ENCODE data around the gene CLDN15. TPM values are rescaled to one million over a fixed set of nuclear protein-coding genes. Genes with fewer than 3 reads are reported as not detected.

Gene CLDN15
- total RNA-seq, 2 experiments from 2014 or later: 17.8 to 31.9 TPM

GRCh38 chr7:101212014-101212413 is 25.6 kb downstream of the CLDN15 start:
- Histone ChIP-seq H3K9me2 (ENCODE audit: insufficient read depth, low read length) (no peaks in the 10 kb centered on the region), H4K20me1 (ENCODE audit: insufficient read depth, low read length) (no peaks in the 10 kb centered on the region), H3K9me3 (ENCODE audit: low read length) (no peaks in the 10 kb centered on the region), H2AFZ (ENCODE audit: low read length) (no peak overlapping the region), H3K4me1 (ENCODE audit: insufficient read depth, low read length, poor library complexity, severe bottlenecking) (peaks cover 6% of the 10 kb centered on the region), H3K4me3 (ENCODE audit: low read depth, low read length, poor library complexity, severe bottlenecking) (no peak overlapping the region), H3K27ac (ENCODE audit: low read depth, low read length, poor library complexity, severe bottlenecking) (no peak overlapping the region), H3K36me3 (ENCODE audit: insufficient read depth, low read length) (no peaks in the 10 kb centered on the region), H3K4me2 (ENCODE audit: low read length) (no peak overlapping the region), H3K79me2 (ENCODE audit: insufficient read depth, low read depth, low read length) (no peaks in the 10 kb centered on the region)
- intact Hi-C loops (cut with micrococcal nuclease; ENCODE audit: unreplicated experiment): no loop called here
- no peak for DNase-seq (ENCODE audit: low spot score)
- POLR2A ChIA-PET: no interaction called here
- no peak for TF ChIP-seq EZH2phosphoT487 (IDR thresholded peaks at IDR 0.05; ENCODE audit: borderline replicate concordance, low read depth, low read length)
- TF ChIP-seq CTCF (conservative IDR thresholded peaks at IDR 0.05; ENCODE audit: low read length): no peak
- CTCF ChIA-PET (ENCODE audit: unreplicated experiment): no interaction called here
- no TSS peak for BruUV-seq (replicated peaks)

GRCh38 chr7:101211501-101211900 is 26.1 kb downstream of the CLDN15 start:
- no peaks in the 10 kb centered on the region for H3K79me2 ChIP-seq (ENCODE audit: insufficient read depth, low read depth, low read length)
- DNase-seq (ENCODE audit: low spot score): no peak

GRCh38 chr7:101210143-101210542 is 27.5 kb downstream of the CLDN15 start:
- ChIA-PET CTCF (ENCODE audit: unreplicated experiment) (no interaction called here), POLR2A (no interaction called here)
- no peaks in the 10 kb centered on the region for H3K79me2 ChIP-seq (ENCODE audit: insufficient read depth, low read depth, low read length)
- intact Hi-C loops (cut with micrococcal nuclease; ENCODE audit: unreplicated experiment): no loop called here
- no peak overlapping the region for H3K4me2 ChIP-seq (ENCODE audit: low read length)
- H3K9me3 ChIP-seq (ENCODE audit: low read length): no peaks in the 10 kb centered on the region
- H3K36me3 ChIP-seq (ENCODE audit: insufficient read depth, low read length): no peaks in the 10 kb centered on the region
- no peaks in the 10 kb centered on the region for H3K9me2 ChIP-seq (ENCODE audit: insufficient read depth, low read length)
- no peak for DNase-seq (ENCODE audit: low spot score)
- H3K4me3 ChIP-seq (ENCODE audit: low read depth, low read length, poor library complexity, severe bottlenecking): no peak overlapping the region
- H4K20me1 ChIP-seq (ENCODE audit: insufficient read depth, low read length): no peaks in the 10 kb centered on the region
- H2AFZ ChIP-seq (ENCODE audit: low read length): no peak overlapping the region
- BruUV-seq (replicated peaks): no TSS peak
- no peaks in the 10 kb centered on the region for H3K4me1 ChIP-seq (ENCODE audit: insufficient read depth, low read length, poor library complexity, severe bottlenecking)
- H3K27ac ChIP-seq (ENCODE audit: low read depth, low read length, poor library complexity, severe bottlenecking): no peak overlapping the region
- TF ChIP-seq EZH2phosphoT487 (IDR thresholded peaks at IDR 0.05; ENCODE audit: borderline replicate concordance, low read depth, low read length) (no peak), CTCF (conservative IDR thresholded peaks at IDR 0.05; ENCODE audit: low read length) (no peak)

More at GRCh38 chr7:101211501-101211900, 26.1 kb downstream of the CLDN15 start:
- POLR2A ChIA-PET: no interaction called here
- no peaks in the 10 kb centered on the region for H3K9me3 ChIP-seq (ENCODE audit: low read length)
- H3K4me1 ChIP-seq (ENCODE audit: insufficient read depth, low read length, poor library complexity, severe bottlenecking): peaks cover 1% of the 10 kb centered on the region
- H3K36me3 ChIP-seq (ENCODE audit: insufficient read depth, low read length): no peaks in the 10 kb centered on the region
- no peak overlapping the region for H3K4me3 ChIP-seq (ENCODE audit: low read depth, low read length, poor library complexity, severe bottlenecking)
- intact Hi-C loops (cut with micrococcal nuclease; ENCODE audit: unreplicated experiment): no loop called here
- CTCF ChIA-PET (ENCODE audit: unreplicated experiment): no interaction called here
- no peak for TF ChIP-seq EZH2phosphoT487 (IDR thresholded peaks at IDR 0.05; ENCODE audit: borderline replicate concordance, low read depth, low read length)
- TF ChIP-seq CTCF (conservative IDR thresholded peaks at IDR 0.05; ENCODE audit: low read length): no peak
- H3K4me2 ChIP-seq (ENCODE audit: low read length): no peak overlapping the region
- H3K9me2 ChIP-seq (ENCODE audit: insufficient read depth, low read length): no peaks in the 10 kb centered on the region
- H2AFZ ChIP-seq (ENCODE audit: low read length): no peak overlapping the region
- no peaks in the 10 kb centered on the region for H4K20me1 ChIP-seq (ENCODE audit: insufficient read depth, low read length)
- H3K27ac ChIP-seq (ENCODE audit: low read depth, low read length, poor library complexity, severe bottlenecking): no peak overlapping the region
- no TSS peak for BruUV-seq (replicated peaks)

All from OCI-LY7 (cell line).